Astrocyte of the hippocampus (primary cell): ENCODE results near the gene CDKN3.

Experiments used
- DNase-seq: peaks from one replicate; pipeline ENCODE4 v3.0.0; 2011; ENCODE audit warnings: low read depth, low spot score

Gene CDKN3, protein sequence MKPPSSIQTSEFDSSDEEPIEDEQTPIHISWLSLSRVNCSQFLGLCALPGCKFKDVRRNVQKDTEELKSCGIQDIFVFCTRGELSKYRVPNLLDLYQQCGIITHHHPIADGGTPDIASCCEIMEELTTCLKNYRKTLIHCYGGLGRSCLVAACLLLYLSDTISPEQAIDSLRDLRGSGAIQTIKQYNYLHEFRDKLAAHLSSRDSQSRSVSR

GRCh38 chr14:54396493-54397335, at the start of gene CDKN3:
Gene CDKN3 (plus strand): TSS chr14:54397007. CDS start chr14:54397069, 62 bp downstream.
- DNase-seq: peak; percentile 100

GRCh38 chr14:54347044-54347443, 49.8 kb upstream of the CDKN3 start:
- no peak for DNase-seq

- peak; percentile 78 for DNase-seq
Observed at GRCh38 chr14:54348001-54348611, 48.7 kb upstream of the CDKN3 start.

DNA sequence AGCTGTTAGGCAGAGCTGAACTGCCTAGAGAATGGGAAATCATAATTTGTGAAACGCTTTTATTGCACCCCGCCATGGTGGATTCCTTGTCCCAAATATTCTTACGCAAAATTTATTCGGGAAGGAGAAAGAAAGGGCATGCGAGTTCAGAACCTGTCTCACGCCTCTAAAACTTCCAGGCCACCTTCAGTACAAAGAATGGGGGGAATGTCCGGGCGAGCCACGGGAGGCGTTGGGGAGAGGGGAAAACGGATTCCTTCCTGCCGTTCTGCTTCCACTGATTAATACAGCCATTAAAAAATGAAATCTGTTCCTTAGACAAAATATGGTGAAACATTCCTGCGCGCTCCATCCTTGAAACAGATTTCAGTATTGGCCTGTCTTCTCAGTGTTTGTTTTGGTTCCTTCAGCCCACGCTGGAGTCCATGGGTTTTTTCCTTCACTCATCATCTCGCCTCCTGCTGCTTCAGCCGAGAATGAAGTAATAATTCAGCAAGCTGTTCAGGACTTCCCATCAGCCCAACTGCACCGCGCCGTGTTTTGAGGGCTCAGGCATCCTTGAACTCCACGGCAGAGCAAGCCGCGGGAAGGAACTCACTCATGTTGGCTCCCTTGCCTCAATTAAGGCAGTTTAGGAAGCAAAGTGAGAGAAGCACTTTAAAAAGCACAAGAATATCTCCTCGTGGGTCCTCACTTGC, 47.7 kb upstream of the CDKN3 start:
- DNase-seq: no peak

GRCh38 chr14:54349713-54350112, 47.1 kb upstream of the CDKN3 start:
- DNase-seq: no peak

GRCh38 chr14:54350203-54350602, 46.6 kb upstream of the CDKN3 start:
- DNase-seq: no peak

GRCh38 chr14:54353266-54353665, 43.5 kb upstream of the CDKN3 start:
- no peak for DNase-seq

DNA sequence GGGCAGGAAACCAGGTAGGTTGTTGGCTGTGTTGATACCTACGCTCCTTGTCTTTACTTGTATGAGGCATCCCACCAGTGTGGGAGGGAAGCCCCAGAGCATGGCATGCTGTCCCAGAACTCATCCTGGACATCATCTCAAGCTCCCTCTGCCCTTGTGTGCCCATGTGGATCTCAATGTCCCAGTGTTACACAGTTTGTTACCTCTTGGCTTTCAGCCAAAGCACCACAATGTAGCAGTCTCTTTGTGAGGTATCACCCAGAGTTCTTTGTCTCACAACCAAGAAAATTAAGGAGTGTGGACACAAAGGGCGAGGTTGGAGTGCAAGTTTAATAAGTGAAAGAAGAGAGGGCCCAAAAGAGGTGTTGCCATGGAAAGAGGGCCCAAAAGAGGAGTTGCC, 43.1 kb upstream of the CDKN3 start:
- no peak for DNase-seq

- no peak for DNase-seq
Observed at GRCh38 chr14:54354096-54354495, 42.7 kb upstream of the CDKN3 start.

DNA sequence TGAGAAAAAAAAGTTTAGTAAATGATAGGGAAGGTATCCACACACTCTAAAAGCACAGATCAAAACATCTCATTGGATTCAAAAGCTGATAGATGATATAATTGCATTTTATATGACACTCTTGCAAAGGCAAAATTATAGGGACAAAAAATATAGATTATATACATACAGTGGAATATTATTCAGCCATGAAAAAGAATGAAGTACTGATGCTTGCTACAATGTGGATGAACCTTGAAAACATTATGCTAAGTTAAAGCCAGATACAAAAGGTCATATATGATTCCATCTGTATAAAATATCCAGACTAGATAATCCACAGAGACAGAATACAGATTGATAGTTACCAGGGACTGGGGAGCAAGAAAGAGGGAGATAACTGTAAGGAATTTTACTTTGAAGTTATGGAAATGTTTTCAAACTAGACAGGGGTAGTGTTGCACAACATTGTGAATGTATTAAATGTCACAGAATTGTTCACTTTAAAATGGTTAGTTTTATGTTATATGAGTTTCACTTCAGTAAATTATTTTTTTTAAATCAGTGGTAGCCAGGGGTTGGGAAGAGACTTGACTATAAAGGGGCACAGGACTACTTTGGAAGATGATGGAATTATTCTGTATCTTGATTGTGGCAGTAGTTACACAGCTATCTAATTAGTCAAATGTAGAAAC, 41.7 kb upstream of the CDKN3 start:
- DNase-seq: no peak

DNA sequence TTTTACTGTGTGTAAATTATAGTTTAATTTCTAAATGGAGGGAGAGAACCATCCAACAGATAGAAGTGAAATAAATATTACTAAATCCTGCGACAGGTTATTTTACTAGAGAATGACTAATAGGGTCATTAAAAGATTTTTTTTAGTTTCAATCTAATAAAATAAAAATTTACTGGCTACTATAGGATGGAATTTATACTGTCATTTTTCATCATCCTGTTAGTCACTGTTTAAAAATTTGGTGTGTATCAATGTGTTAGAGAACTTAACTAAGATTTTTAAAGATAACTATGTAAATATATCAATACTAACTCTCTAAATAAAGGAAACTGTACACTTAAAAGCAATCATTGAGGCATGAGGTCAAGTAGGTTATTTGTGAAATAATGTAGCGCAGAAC, 41.1 kb upstream of the CDKN3 start:
- no peak for DNase-seq

DNA sequence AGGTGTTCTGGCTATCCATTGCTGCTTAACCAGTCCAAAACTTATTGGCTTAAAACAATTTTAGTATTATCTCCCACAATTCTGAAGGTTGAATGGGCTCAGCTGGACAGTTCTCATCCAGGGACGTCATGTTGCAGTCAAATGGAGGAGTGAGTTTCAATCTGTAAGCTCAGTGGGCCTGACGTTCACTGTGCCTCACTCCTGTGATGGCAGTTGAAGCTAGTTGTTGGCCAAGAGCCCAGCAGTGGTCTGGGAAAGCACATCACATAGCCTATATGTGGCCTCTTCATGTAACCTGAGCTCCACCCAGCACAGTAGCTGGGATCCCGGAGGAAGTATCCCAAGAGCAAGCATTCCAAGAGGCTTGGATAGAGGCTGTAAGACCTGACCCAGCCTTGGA, 40.6 kb upstream of the CDKN3 start:
- DNase-seq: no peak

DNA sequence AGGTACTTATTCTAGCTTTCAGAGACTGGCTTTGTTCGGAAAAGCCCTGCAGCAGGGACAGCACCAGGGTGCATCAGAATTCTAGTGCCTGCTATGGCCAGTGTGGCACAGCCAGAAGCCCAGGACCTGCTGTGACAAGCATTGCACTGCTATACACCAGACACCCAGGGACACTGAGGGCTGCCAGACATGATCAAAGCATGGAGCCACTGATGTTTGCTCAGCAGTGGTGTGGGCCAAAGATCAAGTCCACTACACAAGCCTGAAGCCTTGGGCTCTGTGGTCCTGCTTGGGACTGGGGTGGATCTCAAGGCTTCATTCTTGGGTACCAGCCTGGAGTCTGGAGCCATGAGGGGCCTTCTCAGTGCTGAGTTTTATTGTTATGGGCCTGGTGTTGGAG, 36.1 kb upstream of the CDKN3 start:
- DNase-seq: no peak

GRCh38 chr14:54362089-54362504, 34.7 kb upstream of the CDKN3 start:
- DNase-seq: no peak

DNA sequence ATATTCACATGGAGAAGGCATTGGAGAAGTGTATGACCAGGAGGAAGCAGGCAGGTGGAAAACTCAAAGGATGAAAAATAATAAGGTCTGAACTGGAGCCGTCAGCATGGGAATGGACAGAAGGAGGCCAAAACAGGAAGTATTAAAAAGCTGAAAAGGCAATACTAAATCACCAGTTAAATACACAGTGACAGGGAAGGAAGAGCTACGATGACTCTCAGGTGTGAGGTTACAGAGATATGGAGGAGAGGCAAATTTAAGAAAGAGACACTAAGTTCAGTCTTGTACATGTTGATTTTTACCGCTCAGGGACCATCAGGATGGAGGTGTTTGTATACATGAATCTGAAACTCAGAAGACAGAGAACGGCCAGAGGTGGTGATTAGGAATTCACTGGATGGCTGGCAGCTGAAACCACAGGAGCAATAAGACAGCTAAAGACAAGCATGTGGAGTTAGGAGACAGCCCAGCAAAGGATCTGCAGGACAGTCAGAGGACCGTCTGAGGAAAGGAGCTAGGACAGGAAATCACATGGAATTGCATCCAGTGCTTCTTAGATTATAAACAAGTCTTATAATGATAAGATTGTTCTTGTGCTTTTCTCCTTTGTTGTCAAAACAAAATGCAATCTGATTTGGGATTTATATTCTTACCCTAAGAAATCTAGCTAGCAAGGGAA, 33.9 kb upstream of the CDKN3 start:
- DNase-seq: no peak

DNA sequence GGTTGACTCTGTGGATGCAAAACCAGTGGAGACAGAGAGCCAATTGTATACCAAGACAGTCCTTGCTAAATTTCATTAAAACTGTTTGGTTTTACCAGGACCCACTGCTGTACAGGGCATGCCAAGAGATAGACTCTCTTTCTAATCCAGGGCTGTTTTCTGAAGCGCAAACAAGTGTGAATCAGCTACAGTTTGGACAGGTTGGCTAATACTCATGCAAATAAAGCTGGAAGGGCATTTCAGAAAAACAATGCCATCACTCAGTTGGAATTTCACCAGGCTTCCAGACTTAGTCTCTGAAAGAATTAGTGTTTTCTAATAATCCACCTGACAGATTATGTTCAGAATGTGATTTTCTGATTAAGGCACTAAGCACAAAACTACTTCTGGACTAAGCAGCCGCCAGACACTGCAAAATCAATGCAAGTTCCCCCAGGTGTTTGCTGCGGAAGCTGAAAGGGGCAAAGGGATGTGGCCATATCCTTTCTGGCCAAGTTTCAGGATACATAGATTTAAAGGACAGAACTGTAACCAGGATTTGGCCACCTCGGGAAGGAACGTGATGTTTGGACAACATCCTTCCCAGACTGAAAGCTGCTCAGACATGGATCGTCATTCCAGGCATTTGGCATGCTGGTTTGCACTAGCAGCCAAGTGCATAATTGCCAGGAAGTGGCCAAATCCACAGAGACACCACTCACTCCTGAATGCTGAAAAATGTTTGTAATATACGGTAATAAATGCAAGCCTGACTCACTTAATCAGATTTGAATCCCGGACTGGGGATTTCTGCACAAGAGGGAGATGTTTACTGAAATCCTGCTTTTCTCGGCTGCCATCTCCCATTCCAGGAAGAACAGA, 32.0 kb upstream of the CDKN3 start:
- DNase-seq: peak; percentile 91

GRCh38 chr14:54366736-54367735, 29.8 kb upstream of the CDKN3 start:
- peak; percentile 85 for DNase-seq

GRCh38 chr14:54368291-54368690, 28.5 kb upstream of the CDKN3 start:
- no peak for DNase-seq

GRCh38 chr14:54369343-54369742, 27.5 kb upstream of the CDKN3 start:
- peak; percentile 22 for DNase-seq
